Stimulated activated CD4-positive, alpha-beta T cell treated with anti-CD3 and anti-CD28 coated beads, Interleukin-15, amount 100 ng/mL, for 24 hours (primary cell): ENCODE measurements around the gene RPLP2.
A peak's percentile ranks its signal among the peaks of the same experiment; 100 is the strongest.

ENCODE experiments used
- DNase-seq: peaks from one replicate; pipeline ENCODE4 v3.0.0-alpha.2; 2020

RPLP2 gene

DNA sequence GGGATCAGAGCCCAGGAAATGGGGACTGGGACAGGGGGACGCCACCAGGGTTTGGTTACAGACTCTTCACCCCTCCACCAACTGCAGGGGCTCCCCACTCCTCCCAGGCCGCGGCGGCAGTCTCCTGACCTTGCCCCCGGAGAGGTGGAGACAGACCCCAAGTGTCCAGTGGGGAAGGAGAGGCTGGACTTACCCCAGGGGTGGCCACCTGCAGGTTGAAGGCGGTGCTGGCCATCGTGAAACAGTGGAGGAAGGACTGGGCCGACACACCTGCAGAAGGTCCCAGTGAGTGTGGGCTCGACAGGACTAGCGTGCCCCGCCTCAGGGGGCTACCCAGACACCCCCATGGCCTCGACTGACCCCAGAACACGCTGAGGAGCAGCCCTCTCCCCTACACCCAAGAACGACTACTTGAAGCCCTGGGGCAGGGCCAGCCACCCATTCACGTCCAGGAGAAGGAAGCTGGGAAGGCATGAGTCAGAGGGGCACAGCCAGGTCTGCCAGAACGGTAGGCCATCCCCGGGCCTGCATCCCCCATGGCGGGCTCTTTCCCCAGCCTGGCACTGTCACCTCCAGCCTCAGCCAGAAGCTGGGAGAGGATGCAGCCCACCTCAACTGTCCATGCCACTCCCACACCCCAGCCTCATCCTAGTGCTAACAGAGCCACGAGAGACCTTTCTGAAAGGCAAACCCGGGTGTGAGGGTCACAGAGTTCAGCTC, 34.7 kb upstream of the RPLP2 start:
- no peak for DNase-seq

DNA sequence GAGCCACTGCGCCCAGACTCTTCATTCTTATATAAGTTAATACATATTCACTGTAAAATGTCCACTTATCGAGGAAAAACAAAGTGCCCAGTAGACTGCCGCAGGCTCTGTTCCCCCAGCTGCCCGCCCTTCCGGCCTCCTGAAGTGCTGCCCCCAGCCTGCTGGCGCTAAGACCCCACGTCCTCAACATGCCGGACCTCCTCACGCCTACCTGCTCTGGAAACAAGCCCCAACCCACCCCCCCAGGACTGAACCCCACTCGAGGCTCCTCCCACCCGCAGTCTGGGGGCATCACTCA, 33.6 kb upstream of the RPLP2 start:
- DNase-seq, result no peak

DNA sequence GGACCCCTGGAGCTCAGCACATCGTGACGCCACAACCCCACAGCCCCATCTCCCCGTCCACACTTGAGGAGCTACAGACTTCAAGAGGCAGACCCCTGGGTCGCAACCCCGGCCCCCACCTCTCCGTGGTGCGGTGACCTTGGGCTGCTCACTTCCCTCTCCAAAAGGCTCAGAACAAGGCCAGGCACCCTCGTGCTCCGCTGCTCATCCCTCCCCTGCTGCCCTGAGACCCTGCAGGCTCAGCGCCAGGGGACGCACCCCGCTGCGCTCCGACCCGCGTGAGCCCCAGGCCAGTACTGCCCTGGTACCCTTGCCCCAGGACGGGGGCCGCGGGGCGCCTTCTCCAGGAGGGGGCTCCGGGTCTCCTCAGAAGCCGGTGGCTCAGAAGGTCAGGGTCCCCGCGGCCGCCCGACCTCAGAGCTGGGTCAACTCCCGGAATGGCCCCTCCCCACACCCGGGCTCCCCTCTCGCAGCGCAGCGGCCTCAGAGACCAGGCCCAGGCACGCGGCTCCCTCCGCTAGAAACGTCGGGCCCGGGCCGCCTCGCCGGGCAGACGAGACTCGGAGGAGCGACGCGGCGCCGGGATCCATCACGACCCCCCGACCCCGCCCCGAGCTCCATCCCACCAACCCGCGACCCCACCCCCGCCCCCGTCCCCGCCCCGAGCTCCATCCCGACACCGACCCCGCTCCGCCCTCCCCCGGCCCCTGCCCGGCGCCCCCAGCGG, 33.0 kb upstream of the RPLP2 start:
- no peak for DNase-seq

DNA sequence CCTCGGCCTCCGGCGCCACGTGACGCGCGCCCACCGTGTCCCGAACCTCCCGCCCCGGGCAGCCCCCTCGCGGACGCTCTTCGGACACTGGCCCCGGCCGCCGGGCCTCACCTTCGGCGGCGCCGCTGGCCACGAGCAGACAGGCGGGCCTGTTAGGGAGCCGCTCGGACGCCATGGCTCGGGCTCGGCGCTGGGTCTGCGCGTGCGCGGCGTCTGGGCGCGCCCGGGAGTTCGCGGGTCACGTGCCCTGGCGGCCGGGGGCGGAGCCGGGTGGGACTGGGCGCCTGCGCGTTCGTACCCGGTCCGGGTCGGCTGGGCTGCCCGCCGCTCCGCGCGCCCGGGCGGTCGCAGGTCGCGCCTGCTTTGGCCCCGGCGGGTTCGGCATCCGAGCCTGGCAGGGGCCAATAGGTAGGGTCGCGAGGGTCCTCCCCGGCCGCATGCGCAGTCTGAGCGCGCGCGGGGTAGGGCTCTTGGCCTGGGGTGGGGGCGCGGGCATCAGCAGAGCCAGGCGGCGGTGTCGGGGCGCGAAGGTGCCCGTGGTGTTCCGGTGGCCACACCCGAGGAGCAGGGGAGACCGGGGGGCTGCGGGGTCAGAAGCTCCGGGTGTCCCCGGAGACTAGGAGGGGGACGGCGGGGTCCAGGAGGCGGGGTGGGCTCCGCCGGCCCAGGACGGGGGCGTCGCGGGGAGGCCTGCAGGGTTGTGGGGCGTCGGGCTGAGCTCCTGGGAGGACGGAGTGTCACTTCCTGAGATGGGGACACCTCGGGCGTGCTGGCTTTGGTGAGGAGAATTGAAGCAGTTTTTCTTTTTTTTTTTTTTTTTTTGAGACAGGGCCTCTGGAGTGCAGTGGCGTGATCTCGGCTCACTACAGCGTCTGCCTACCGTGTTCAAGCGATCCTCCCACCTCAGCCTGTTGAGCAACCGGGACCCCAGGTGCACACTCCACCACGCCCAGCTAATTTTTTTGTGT, 32.2 kb upstream of the RPLP2 start, which contains the start of gene GATD1:
Gene GATD1, minus strand, starts transcription at position 200 of the 968 bp plus-strand sequence. Its CDS starts 25 bp downstream, at position 175.
- peak; percentile 97 for DNase-seq

DNA sequence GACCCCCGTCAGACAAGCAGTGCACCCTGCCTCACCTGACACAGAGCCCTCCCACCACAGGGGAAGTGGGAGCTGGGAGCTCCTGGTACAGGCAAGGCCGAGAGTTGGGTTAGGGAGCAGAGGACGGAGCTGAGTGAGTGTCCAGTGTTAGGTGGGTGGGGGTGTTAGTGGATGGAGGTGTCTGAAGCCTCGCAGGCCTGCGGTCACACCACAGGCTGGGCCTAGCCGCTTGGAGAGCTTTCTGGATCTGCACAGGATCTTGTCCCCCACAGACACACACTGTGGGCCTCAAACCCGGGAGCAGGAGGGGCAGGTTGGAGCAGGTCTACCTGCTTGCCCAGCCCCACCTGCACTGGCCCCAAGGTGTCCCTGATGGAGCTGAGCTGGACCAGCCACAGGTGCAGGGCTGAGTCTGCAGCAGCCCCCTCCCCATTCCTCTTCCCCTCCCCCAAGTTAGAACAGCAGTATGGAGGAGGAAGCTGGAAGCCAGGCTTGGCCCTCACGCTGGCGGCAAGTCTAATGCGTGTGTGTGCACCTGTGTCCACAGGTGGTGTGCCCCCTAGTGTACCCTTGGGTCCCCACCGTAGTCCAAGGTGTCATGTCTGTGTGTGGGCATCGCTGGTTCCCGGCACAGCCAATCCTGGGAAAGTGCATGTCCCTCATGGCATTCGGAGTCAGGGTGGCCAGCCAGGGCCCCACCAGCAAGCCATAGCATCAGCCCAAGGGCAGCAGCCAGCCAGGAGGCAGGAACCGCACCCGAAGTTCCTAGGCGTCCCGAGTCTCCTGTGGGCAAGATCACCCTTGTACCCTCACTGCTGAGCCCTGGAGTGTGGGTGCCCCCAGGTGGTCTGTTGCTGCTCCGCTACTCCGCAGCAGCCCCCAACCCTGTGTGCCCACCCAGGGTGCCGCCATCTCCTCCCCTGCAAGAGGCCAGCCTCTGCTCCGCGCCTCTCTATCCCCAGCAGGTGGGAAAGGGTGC, 30.5 kb upstream of the RPLP2 start:
- no peak for DNase-seq

DNA sequence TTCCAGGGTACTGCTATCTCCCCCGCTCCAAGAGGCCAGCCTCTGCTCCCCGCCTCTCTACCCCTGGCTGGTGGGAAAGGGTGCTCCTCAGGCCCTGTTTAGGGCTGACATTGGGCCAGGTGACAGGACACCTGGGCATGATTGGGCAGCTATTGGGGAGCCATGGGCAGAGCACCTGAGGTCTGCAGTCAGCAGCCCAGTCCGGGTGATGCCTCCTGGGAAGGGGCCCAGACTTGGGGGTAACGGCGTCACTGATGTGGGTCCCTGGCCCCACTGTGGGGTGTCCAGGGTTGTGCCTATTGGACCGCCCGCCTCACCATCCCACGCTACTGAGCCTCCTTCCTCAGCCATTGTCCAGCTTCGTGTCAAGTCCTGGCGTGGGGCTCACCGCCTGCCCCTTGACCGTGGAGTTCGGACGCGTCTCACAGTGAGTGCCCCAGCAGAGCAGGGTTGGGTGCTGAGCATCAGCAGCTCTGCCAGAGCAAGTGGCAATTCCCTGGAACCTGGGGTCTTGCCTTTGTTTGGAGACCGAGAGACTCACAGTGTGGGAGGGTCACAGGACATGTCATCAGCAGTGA, 29.7 kb upstream of the RPLP2 start:
- no peak for DNase-seq

DNA sequence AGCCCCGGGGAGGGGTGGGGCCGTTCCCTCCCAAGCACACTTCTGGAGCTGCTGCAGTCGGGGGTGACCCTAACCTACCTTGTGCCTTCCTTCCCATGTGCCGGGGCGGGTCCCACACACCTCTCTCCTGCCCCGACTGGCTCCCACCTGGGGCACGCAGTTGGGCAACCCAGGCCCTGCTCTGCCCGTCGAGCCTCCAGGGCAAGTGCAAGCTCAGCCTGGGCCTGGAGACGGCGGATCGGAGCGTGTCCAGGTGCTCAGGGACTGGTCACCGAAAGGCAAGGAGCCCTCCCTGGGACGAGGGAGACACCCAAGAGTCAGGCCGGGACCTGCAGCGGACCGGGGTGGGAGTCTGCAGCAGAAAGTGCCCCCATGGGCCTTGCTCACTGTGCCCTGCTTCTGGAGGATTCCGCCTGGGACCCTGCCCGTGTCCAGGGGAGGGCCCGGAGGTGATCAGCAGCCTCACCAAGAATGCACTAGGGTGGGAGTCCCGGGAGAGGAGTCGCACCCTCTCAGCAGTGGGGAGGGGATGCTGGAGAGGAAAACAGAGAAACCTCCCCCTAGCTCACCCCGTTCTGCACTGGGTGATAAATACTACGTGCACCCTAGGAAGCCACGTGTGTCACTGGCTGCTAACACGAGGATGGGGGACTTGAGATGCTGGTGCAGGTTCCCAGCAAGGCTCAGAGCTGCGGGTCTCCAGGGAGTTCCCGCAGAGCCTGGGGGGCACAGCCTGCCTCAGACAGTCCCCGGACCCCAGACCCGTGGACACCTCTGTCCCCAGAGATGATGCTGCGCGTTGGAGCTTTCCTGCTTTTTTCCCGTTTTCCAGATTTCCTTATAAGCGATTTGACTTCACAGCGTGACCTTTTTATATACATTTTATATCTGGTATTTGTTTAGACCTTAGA, 27.2 kb upstream of the RPLP2 start:
- DNase-seq, result no peak

DNA sequence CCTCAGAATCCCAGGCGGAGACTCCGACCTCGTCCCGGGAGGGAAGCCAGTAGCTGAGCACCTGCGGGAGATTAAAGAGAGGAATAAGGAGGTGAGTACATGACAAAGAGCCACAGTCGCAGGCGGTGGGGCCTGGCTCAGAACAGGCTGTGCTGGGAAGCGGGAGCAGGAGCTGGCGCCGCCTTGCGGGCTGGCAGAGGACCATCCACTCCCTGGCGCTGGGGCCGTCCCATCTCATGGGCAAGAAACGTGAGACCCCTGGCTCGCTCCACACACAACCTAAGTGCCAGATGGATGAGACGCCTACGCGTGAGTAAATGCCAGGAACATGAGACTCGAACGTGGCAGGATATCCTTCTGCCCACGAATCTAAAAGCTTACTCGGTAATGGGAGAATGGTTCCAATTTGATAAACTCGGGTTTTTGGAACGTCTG, 26.2 kb upstream of the RPLP2 start:
- no peak for DNase-seq

DNA sequence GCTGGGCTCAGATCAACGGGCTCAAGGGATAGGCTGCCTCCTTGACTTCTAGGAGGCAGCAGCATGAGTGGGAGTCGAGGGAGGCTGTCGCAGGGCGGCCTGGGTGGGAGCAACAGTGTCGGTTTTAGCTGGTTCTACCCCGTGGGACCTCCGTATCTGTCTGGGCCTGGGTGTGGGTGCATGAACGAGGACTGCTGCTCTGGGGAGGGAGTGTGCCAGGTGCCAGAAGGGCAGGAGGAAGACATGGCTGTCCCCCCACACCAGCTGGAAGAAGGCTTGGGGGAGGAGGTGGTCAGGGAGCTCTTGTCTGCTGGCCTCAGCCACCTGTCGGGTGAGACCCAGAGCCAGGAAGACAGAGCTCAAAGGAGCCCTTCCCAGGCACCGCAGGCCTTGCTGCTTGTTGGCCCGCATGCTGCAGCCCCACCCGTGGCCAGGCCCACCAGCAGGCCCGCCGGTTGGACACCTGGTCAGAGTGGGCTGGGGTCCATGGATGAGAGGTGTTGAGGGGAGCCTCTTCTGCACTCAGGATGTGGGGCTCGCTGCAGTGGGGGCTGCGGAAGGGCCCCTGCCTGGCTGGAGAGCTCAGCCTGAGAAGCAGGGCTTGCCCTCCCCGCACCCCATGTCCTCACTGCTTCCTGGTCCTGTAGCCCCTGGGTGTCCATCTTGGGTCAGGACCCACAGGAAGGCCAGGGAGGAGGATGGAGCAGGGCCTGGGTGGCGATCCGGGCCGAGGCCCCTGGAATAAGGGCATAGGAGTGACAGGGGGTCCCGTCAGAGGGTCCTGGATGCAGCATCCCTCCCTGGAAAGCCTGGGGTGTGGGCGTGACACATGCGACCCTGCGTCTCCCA, 23.3 kb upstream of the RPLP2 start:
- DNase-seq, result no peak

DNA sequence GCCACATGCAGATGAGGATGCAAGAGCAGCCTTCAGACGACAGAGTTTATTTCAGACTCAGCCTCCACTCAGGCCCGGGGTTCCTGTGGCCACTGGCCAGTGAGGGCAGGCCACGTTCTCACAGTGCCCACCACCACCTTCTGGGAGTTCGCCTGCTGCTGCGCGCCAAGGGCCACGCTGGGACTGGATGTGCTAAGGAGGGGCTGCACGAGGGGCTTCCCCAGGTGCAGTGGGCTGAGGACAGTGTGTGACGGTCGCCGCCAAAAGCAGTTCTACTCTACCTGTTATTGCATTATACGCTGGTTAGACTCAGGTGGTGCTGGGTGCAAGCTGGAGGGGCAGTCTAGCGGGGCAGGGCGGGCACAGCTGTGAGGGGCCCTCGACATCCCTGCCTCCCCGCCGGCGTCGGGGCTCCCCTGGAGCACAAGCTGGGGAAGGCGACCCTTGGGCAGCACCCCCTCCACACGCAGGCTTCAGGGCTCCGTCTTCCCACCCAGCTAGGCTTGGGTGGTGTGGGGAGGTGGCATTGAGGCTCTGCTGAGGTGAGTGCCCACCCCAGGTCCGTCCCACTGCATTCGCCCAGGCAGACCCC, 22.6 kb upstream of the RPLP2 start:
- no peak for DNase-seq

DNA sequence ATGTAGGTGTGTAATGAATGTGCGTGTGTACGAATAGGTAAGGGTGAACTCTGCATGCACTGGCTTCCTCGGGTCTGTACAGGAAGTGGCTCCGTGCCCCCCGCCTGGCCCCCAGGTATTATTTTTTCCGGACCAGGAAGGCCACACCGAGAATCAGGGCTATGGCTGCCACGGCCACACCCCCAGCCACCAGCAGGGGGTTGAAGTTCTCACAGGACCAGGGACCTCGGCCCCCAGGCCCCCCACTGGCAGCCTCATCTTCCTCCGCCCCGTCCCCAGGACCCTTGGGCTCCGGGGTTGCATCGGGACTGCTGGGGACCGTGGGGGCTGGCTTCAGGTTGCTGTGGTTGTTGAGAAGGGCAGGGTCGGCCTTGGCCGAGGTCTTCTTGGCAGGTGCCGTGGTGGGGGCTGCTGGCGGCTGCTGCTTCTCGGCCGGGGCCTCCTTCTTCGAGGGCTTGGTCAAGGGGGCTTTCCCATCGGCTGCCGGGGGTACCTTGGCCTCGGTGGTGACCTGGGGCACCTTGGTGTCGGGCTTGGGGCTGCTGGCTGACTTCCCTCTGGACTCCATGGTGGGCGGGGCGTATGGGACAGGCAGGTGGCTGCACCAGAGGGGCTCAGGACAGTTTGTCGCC, 21.6 kb upstream of the RPLP2 start:
- DNase-seq, result no peak

DNA sequence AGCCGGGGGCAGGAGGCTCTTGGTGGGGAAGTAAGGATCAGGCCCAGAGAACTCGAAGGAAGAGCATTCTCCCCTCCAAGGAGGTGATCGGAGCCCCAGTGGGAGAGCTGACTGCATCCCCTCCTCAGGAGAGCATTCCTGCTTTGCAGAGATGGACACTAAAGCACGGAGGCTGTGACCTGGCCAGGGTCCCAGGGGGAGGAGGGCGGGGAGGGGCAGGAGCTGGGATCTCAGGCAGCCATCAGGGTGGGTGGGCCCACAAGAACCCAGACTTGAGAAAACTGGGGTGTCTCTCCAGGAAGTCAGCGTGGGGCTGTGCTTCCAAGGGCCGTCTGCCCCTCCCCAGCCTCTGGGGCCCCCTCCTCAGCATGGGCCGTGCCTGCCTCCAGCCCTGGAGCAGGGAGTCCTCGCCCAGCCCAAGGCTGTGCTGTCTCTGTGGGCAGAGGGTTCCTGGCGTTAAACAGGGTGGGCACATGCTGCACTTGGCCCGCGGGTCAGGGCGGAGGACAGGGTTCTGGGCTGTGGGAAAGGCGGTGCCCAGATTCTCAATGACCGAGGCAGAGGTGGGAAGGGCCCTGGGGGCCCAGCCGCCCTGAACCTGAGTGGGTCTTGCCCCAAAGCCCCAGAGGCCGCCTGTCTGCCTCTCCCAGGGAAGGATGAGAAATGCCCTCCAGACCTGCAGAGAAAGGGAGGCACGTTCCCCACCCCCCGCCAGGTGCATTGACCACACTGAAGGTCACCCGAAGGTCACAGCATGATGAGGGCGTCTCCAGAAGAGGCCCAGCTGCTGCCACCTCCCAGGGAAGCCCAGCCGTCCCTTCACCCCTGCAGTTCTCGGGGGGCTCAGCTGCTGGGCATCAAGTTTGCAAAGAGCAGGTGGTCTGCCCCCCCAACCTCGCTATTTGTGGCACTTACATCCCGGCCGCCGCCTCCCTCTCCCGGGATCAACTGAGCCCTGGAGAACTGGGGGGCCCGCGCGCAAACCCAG, 20.5 kb upstream of the RPLP2 start:
- DNase-seq, result no peak

DNA sequence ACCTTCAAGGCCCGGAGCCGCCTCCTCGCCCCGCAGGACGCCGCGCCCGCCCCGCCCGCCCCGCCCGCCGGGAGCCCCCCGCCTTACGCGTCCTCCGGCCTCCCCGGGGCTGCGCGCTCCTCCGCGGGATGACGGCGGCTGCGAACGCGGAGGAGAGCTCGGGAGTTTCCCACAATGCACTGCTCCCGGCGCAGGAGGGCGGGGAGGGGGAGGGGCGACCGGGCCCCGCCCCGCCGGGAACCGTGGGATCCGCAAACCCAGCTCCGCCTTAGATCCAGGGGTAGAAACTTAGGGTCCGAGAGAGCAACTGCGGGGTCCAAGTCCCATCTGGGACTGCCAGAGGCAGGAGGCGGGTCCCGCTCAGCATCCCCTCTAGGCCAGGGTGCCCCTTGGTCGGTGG, 19.8 kb upstream of the RPLP2 start, which contains the start of gene CEND1:
Gene CEND1, minus strand, starts transcription at position 148 of the 400 bp plus-strand sequence. CDS start 1,514 bp downstream, outside the sequence.
- peak; percentile 74 for DNase-seq

DNA sequence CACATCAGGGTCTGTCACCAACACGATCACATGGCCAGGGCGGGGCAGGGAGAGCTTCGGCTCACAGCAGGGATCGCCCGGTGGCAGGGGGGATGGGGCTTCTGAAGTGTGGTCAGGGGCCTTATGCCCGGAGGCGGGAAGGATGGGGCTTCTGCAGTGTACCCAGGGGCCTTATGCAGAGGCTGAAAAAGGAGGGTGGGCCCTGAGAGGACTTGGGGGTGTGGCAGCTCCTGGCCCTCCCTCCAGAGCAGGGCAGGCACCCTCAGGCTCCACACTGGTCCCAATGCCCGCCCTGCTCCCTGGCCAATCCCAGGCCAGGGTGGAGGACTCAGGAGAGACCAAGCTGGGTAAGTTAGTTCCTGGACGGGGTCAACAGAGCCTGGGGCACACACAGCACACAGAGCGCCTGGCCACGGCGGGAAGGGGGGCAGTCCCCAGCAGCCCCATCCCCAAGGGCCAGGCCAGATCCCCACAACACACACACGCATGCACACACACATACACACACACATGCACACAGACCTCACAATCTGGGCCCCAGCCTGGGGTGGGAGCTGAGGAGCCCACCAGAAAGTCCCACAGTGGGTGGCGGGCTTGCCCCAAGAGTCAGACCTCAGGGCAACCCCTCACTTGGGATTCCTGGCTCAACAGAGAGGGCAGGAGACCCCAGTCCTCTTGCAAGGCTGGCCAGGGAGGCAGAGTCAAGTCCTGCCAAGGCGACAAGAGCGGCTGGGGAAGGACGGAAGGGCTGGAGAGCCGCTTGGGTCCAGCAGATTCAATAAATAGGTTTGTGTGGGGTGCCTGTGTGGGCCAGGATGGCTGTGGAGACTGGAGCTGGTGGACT, 18.8 kb upstream of the RPLP2 start:
- DNase-seq, result no peak

DNA sequence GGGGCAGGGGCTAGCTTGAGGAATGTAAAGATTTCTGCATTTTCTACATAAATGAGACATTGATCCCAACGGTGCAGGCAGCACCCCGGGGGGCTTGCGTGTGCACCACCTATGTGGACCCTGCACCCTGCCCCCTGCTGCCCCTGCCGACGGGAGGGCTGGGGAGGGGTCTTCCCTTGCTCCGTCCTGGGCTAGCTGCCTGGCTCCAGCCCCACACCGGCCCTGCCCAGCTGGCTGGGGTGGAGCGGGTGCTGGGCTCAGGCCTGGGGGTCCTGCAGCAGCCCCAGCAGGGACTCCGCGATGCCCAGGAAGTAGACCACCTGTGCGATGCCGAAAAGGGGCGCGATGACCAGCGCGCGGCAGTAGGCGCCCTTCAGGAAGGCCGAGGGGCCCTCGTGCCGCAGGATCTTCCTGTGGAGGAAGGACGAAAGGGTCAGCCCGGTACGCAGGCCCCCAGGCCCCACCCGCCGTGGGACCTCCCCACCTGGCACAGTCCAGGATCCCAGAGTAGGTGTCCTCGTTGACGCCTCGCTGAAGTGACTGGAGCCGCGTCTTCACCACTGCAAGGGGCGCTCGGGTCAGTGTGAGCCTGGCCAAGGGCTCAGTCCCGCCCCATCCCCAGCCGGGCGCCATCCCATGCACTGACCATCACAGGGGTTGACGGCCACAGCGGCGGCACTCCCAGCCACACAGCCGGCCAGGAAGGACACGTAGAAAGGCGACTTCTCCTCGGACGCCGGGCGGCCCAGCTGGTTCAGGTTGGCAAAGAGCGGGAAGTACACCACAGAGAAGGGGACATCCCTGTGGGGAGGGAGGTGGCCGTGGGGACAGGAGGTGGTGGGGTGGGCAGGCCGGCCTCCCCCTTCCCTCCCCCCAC, 17.9 kb upstream of the RPLP2 start:
- no peak for DNase-seq

DNA sequence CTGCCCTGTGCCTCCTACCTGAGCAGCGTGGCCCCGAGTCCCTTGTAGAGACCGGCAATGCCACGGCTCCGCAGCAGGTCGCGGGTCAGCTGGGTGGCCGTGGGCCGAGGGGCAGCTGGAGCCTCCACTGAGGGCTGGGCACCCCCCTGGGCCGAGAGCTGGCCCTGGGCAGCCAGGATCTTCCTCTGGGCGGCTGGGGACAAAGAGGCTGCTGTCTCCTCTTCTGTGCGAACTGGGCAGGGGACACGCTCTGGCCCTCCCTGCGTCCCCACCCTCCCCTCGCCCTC, 17.3 kb upstream of the RPLP2 start:
- no peak for DNase-seq
